Endothelial cell of umbilical vein (primary cell): ENCODE measurements around the gene TXLNA. TPM values are rescaled to one million over a fixed set of nuclear protein-coding genes. Genes with fewer than 3 reads are reported as not detected.

Experiments used
- BruUV-seq: library from RNA; stranded (reverse); fragments of 400-500 nt; replicated peaks from 2 replicates; lab custom pipeline; 2021; lab: Mats Ljungman, UMichigan
- CTCF ChIA-PET: fragments of 300-600, 350-600 bp; sonication (Branson Sonifier 250); formaldehyde crosslinking; loops from one replicate; lab custom pipeline; 2021; ENCODE audit warnings: antibody characterized with exemption, inconsistent platforms; lab: Charles Lee
- POLR2A ChIA-PET: fragments of 300-600, 350-600 bp; sonication (Branson Sonifier 250); formaldehyde crosslinking; loops from one replicate; lab custom pipeline; 2021; ENCODE audit warnings: antibody characterized with exemption, inconsistent platforms; lab: Charles Lee
- DNase-seq: peaks from one replicate; pipeline ENCODE4 v3.0.0-alpha.2; 2011; ENCODE audit warnings: low read depth, low spot score
- FAIRE-seq: peaks from 2 replicates; lab custom pipeline; 2011; peaks lifted over from hg19 to GRCh38; lab: Jason Lieb, UNC
- H2AFZ ChIP-seq: 2 replicates; pipeline ENCODE4 v1.6.0; 2012; ENCODE audit warnings: low read depth, low read length, control low read depth, inconsistent platforms
- H3K27ac ChIP-seq: 2 replicates; pipeline ENCODE4 v1.5.1; 2011; ENCODE audit warnings: low read depth, mild to moderate bottlenecking, control low read depth, low read length, moderate library complexity; ENCODE audit not compliant: insufficient read depth
- H3K27me3 ChIP-seq, 2 experiments: 2 replicates each; pipeline versions ENCODE4 v1.6.0 to v1.6.1; 2011; ENCODE audit warnings: low read length in 2 of 2, mixed read lengths in 1 of 2; ENCODE audit not compliant: control insufficient read depth in 2 of 2, insufficient read depth in 2 of 2
- H3K36me3 ChIP-seq, 2 experiments: 2 replicates in 1 of 2; 3 replicates in 1 of 2; pipeline ENCODE4 v1.5.1; 2011; ENCODE audit warnings: low read length in 2 of 2, mild to moderate bottlenecking in 1 of 2, moderate library complexity in 1 of 2; ENCODE audit not compliant: control insufficient read depth in 2 of 2, insufficient read depth in 2 of 2; ENCODE audit errors: extremely low read depth in 1 of 2
- H3K4me1 ChIP-seq: 3 replicates; pipeline ENCODE4 v1.5.1; 2011; ENCODE audit warnings: mild to moderate bottlenecking, low read length; ENCODE audit not compliant: control insufficient read depth, insufficient read depth; ENCODE audit errors: extremely low read depth
- H3K4me2 ChIP-seq: 2 replicates; pipeline ENCODE4 v1.6.1; 2011; ENCODE audit warnings: low read length, control low read depth, mixed read lengths; ENCODE audit not compliant: insufficient read depth
- H3K4me3 ChIP-seq, 3 experiments: fragments of 200-600 bp in 1 of 3; sonication (generic), shearing (Covaris generic) in 1 of 3; replicated peaks in 1 of 3; 2 replicates each; pipeline ENCODE4 v1.5.1; 2011 to 2016; ENCODE audit warnings: control low read depth in 3 of 3, low read length in 3 of 3, mild to moderate bottlenecking in 2 of 3, inconsistent platforms in 1 of 3, low read depth in 1 of 3, moderate library complexity in 1 of 3; ENCODE audit not compliant: insufficient read depth in 1 of 3
- H3K79me2 ChIP-seq: 2 replicates; pipeline ENCODE4 v1.6.0; 2012; ENCODE audit warnings: low read length, inconsistent platforms; ENCODE audit not compliant: control insufficient read depth, insufficient read depth
- H3K9ac ChIP-seq: replicated peaks from 2 replicates; pipeline ENCODE3; 2011; ENCODE audit warnings: low read length, control low read depth; ENCODE audit not compliant: insufficient read depth; ENCODE audit errors: extremely low read depth
- H3K9me1 ChIP-seq: replicated peaks from 3 replicates; pipeline ENCODE4 v1.6.0; 2011; ENCODE audit warnings: mild to moderate bottlenecking, low read length; ENCODE audit not compliant: control insufficient read depth, insufficient read depth; ENCODE audit errors: extremely low read depth
- H3K9me3 ChIP-seq: replicated peaks from 2 replicates; pipeline ENCODE4 v1.5.1; 2012; ENCODE audit warnings: low read length, inconsistent platforms; ENCODE audit not compliant: control insufficient read depth, insufficient read depth
- H4K20me1 ChIP-seq: replicated peaks from 2 replicates; pipeline ENCODE3; 2011; ENCODE audit warnings: mild to moderate bottlenecking, low read length; ENCODE audit not compliant: control insufficient read depth, insufficient read depth; ENCODE audit errors: extremely low read depth
- CTCF ChIP-seq, 2 donors: IDR thresholded peaks; 1 replicate in 1 of 2; 2 replicates in 1 of 2; pipeline ENCODE4 v1.5.1; 2011; ENCODE audit warnings: low read length in 2 of 2, mild to moderate bottlenecking in 2 of 2, moderate library complexity in 2 of 2, control low read depth in 1 of 2, inconsistent platforms in 1 of 2, low read depth in 1 of 2; ENCODE audit not compliant: insufficient read depth in 1 of 2; ENCODE audit errors: extremely low read depth in 1 of 2
- JUN ChIP-seq: IDR thresholded peaks from 2 replicates; pipeline ENCODE4 v1.6.1; 2011; ENCODE audit warnings: borderline replicate concordance, low read depth; ENCODE audit not compliant: insufficient read length, insufficient read depth
- dilution Hi-C: fragments of 300-500 bp; cut with MboI; formaldehyde crosslinking; loops from one replicate; pipeline ENCODE4 v1.15.0; 2019; ENCODE audit warnings: low sequenced_read_pairs; ENCODE audit not compliant: extremely low pct_ligation_motif_present
- intact Hi-C: fragments of 100-400 bp; cut with micrococcal nuclease; formaldehyde crosslinking; loops from one replicate; pipeline ENCODE4 v1.10.0; 2022
- polyA plus RNA-seq, 4 experiments: library from polyadenylated mRNA; depleted of rRNA in 3 of 4; stranded (reverse) in 3 of 4; unstranded in 1 of 4; fragments of >200 nt; gene quantifications; 2 replicates each; pipeline versions ENCODE4 v1.2.1 to v1.2.3, GENCODE V29; 2011 to 2012; ENCODE audit warnings: missing spikeins in 1 of 4
- total RNA-seq: library from RNA; stranded (reverse); gene quantifications from 2 replicates; pipeline ENCODE4 v1.2.3, GENCODE V29; 2021

The TXLNA gene
- total and polyA plus RNA-seq, 2 donors (not counting 3 experiments of a cell fraction or from before 2014, with no cell fraction given) = 41.8 to 69.4 TPM

GRCh38 chr1:32239790-32240139 is 60.3 kb downstream of the TXLNA start:
- Histone ChIP-seq H3K27ac (no peak overlapping the region), H3K9me1 (no peaks in the 10 kb centered on the region), H3K27me3 (no peaks in the 10 kb centered on the region), H4K20me1 (no peaks in the 10 kb centered on the region), H3K4me1 (peaks cover 32% of the 10 kb centered on the region), H3K4me3 (peak overlapping the region in 2 of 3 experiments; percentile 50 to 81), H3K36me3 (peaks cover 0 to 2% of the 10 kb centered on the region in 2 experiments), H3K9ac (no peak overlapping the region), H2AFZ (peak overlapping the region; percentile 95), H3K79me2 (no peaks in the 10 kb centered on the region), H3K4me2 (peak overlapping the region; percentile 88), H3K9me3 (no peaks in the 10 kb centered on the region)
- ChIA-PET CTCF (interaction anchor here (0.9 to 8.4 kb wide), 14 partner anchors 9 to 112 kb away, joined by 3 to 73 read pairs (median 4); partner anchors contain the start of genes EIF3I, FAM167B, HDAC1 and LCK), POLR2A (interaction anchor here (1.6 to 3.2 kb wide), 3 partner anchors 10 to 96 kb away, joined by 3 to 25 read pairs (median 9); partner anchors contain the start of gene MARCKSL1)
- TF ChIP-seq JUN (no peak), CTCF (IDR thresholded peaks at IDR 0.05; ENCODE audit: extremely low read depth in 1 of 2, insufficient read depth in 1 of 2, low read depth in 1 of 2, low read length in 2 of 2) (no peak)
- DNase-seq (no peak), FAIRE-seq (no peak)
- intact Hi-C loops (loop anchor here (2.0 kb wide), 2 partner anchors 17 to 53 kb away; partner anchors contain the start of genes EIF3I, HDAC1 and TMEM234), dilution Hi-C loops (no loop called here)
- BruUV-seq = no TSS peak
